A673 (cell line): ENCODE data around the gene CCM2L. TPM values are rescaled to one million over a fixed set of nuclear protein-coding genes. Genes with fewer than 3 reads are reported as not detected.

Experiments used
- BruUV-seq: library from RNA; stranded (reverse); fragments of 400-500 nt; replicated peaks from 2 replicates; lab custom pipeline; 2021; lab: Mats Ljungman, UMichigan
- CTCF ChIA-PET: fragments of 300-600 bp; sonication (Branson Sonifier 250); formaldehyde crosslinking; loops from one replicate; lab custom pipeline; 2022; ENCODE audit warnings: antibody characterized with exemption; lab: Charles Lee
- POLR2A ChIA-PET: fragments of 300-600 bp; sonication (Branson Sonifier 250); formaldehyde crosslinking; loops from one replicate; lab custom pipeline; 2022; ENCODE audit warnings: antibody characterized with exemption; ENCODE audit not compliant: low non-redundant PET; lab: Charles Lee
- DNase-seq: peaks from one replicate; pipeline ENCODE4 v3.0.0-alpha.2; 2015; ENCODE audit warnings: low spot score
- H3K27ac ChIP-seq: fragments of 200-600 bp; sonication (generic); 2 replicates; pipeline ENCODE4 v1.5.1; 2016; ENCODE audit warnings: mixed run types, low read depth, mild to moderate bottlenecking, mixed read lengths, antibody characterized with exemption, low read length; ENCODE audit not compliant: poor library complexity, severe bottlenecking
- H3K27me3 ChIP-seq: fragments of 200-600 bp; sonication (generic); replicated peaks from 2 replicates; pipeline ENCODE4 v1.6.1; 2017; ENCODE audit warnings: mixed run types, low read depth, mild to moderate bottlenecking, mixed read lengths, antibody characterized with exemption, low read length; ENCODE audit not compliant: insufficient read depth, poor library complexity
- H3K36me3 ChIP-seq: fragments of 200-600 bp; sonication (generic); 2 replicates; pipeline ENCODE4 v1.6.1; 2016; ENCODE audit warnings: mixed run types, mild to moderate bottlenecking, mixed read lengths, antibody characterized with exemption, low read length; ENCODE audit not compliant: insufficient read depth, poor library complexity, severe bottlenecking
- H3K4me1 ChIP-seq: fragments of 200-600 bp; sonication (generic); 2 replicates; pipeline ENCODE4 v1.6.1; 2017; ENCODE audit warnings: mixed run types, mild to moderate bottlenecking, mixed read lengths, antibody characterized with exemption, low read length; ENCODE audit not compliant: insufficient read depth, poor library complexity, severe bottlenecking
- H3K4me3 ChIP-seq: fragments of 200-600 bp; sonication (generic); 2 replicates; pipeline ENCODE4 v1.5.1; 2016; ENCODE audit warnings: low read depth, mixed run types, mild to moderate bottlenecking, mixed read lengths, low read length; ENCODE audit not compliant: poor library complexity, severe bottlenecking
- H3K9me3 ChIP-seq: fragments of 200-600 bp; sonication (generic); 2 replicates; pipeline ENCODE4 v1.6.1; 2016; ENCODE audit warnings: mixed run types, low read depth, mild to moderate bottlenecking, mixed read lengths, antibody characterized with exemption, low read length; ENCODE audit not compliant: poor library complexity, severe bottlenecking
- CTCF ChIP-seq: fragments of 300-800, 200-600 bp; sonication (generic); conservative IDR thresholded peaks from 2 replicates; pipeline ENCODE4 v1.5.1; 2017; ENCODE audit warnings: low read depth, mild to moderate bottlenecking, antibody characterized with exemption, low read length, moderate library complexity, mixed read lengths
- EZH2 ChIP-seq: fragments of 200-600 bp; sonication (generic); IDR thresholded peaks from 2 replicates; pipeline ENCODE4 v1.6.1; 2017; ENCODE audit warnings: borderline replicate concordance, low read depth, mild to moderate bottlenecking, mixed read lengths, antibody characterized with exemption, low read length; ENCODE audit not compliant: poor library complexity, severe bottlenecking
- intact Hi-C: fragments of 100-400 bp; cut with micrococcal nuclease; formaldehyde crosslinking; loops from one replicate; pipeline ENCODE4 v1.10.0; 2022; ENCODE audit not compliant: unreplicated experiment
- total RNA-seq: library from RNA; stranded (reverse); gene quantifications from 2 replicates; pipeline ENCODE4 v1.2.3, GENCODE V29; 2021

The CCM2L gene
- total RNA-seq, 1 experiment from 2014 or later, result not detected

GRCh38 chr20:32050324-32050841 lies 40.1 kb downstream of the CCM2L start:
- no TSS peak for BruUV-seq
- DNase-seq, result no peak
- no peak overlapping the region for H3K4me3 ChIP-seq
- H3K36me3 ChIP-seq, result no peaks in the 10 kb centered on the region
- H3K27me3 ChIP-seq, result peaks cover 51% of the 10 kb centered on the region
- TF ChIP-seq CTCF (no peak), EZH2 (no peak)
- ChIA-PET POLR2A (no interaction called here), CTCF (no interaction called here)
- peaks cover 4% of the 10 kb centered on the region for H3K4me1 ChIP-seq
- no peak overlapping the region for H3K27ac ChIP-seq
- H3K9me3 ChIP-seq, result no peaks in the 10 kb centered on the region
- intact Hi-C loops, result no loop called here

DNA sequence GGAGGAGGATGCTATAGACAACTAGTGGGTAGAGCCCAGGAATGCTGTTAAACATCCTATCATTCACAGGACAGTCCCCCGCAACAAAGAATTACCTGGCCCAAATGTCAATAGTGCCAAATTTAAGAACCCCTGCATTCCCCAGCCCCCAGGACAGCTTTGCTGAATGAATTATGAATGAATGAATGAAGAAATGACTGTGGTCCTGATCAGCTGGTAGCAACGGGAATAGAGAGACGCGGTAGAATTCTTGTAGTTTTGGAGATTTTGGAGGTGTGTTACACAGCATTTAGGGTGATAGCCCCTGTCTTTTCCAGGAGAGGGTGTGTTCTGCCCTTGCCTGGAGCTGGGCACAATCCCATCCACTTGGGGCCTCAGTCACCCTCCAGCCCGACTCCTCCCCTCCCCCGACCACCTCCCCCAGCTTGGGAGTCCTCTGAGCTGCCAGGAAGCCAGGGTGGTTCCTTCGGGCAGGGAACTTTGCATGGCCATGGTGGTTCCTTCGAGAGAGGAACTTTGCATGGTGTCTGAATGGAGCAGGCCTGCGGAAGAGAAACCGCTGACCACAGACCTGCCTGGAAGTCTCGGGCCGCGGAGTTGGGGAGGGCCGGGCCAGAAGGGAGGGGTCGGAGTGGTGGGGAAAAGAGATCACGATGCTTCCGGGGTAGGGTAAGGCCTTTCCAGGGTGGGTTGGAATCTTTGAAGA lies 40.8 kb downstream of the CCM2L start:
- Histone ChIP-seq H3K27me3 (peaks cover 51% of the 10 kb centered on the region), H3K4me3 (no peak overlapping the region), H3K36me3 (no peaks in the 10 kb centered on the region), H3K27ac (no peak overlapping the region), H3K4me1 (peaks cover 4% of the 10 kb centered on the region), H3K9me3 (no peaks in the 10 kb centered on the region)
- no peak for TF ChIP-seq EZH2
- no peak for TF ChIP-seq CTCF
- CTCF ChIA-PET, result no interaction called here
- intact Hi-C loops, result no loop called here
- no TSS peak for BruUV-seq
- no peak for DNase-seq
- POLR2A ChIA-PET, result interaction anchor here (0.6 kb wide), 1 partner anchor 9 kb away, joined by 11 read pairs; no protein-coding TSS in a partner anchor

- intact Hi-C loops, result no loop called here
- Histone ChIP-seq H3K9me3 (no peaks in the 10 kb centered on the region), H3K4me3 (no peak overlapping the region), H3K27me3 (peaks cover 51% of the 10 kb centered on the region), H3K27ac (no peak overlapping the region), H3K36me3 (no peaks in the 10 kb centered on the region), H3K4me1 (peaks cover 4% of the 10 kb centered on the region)
- no TSS peak for BruUV-seq
- TF ChIP-seq CTCF, result no peak
- TF ChIP-seq EZH2, result no peak
- no peak for DNase-seq
- ChIA-PET CTCF (no interaction called here), POLR2A (interaction anchor here (0.6 kb wide), 1 partner anchor 8 kb away, joined by 11 read pairs; no protein-coding TSS in a partner anchor)
Observed at GRCh38 chr20:32051720-32052089, 41.5 kb downstream of the CCM2L start.
